GM18873 (cell line): Measurements from ENCODE around the gene ZNF346.
A peak's percentile ranks its signal among the peaks of the same experiment; 100 is the strongest.

Experiments
- ATAC-seq: cut with Tn5 transposase; IDR thresholded peaks from one replicate; pipeline ENCODE4 v1.9.1; 2021; ENCODE audit warnings: mild to moderate bottlenecking, moderate library complexity, moderate number of reproducible peaks; ENCODE audit not compliant: unreplicated experiment, low FRiP score

ZNF346 gene

GRCh38 chr5:177064500-177065277, 42.2 kb downstream of the ZNF346 start:
- no peak for ATAC-seq

GRCh38 chr5:177065491-177065890, 43.0 kb downstream of the ZNF346 start:
- ATAC-seq: no peak

GRCh38 chr5:177066224-177066623, 43.7 kb downstream of the ZNF346 start:
- no peak for ATAC-seq

- ATAC-seq: no peak
Measured at GRCh38 chr5:177067503-177067902, 45.0 kb downstream of the ZNF346 start.

GRCh38 chr5:177070536-177071191, 48.2 kb downstream of the ZNF346 start:
- no peak for ATAC-seq

GRCh38 chr5:177071666-177072385, 49.3 kb downstream of the ZNF346 start:
- ATAC-seq: no peak

GRCh38 chr5:177077335-177077734, 54.8 kb downstream of the ZNF346 start:
- ATAC-seq: no peak

- no peak for ATAC-seq
Measured at GRCh38 chr5:177079606-177080005, 57.1 kb downstream of the ZNF346 start.

GRCh38 chr5:177080265-177080664, 57.8 kb downstream of the ZNF346 start:
- ATAC-seq: no peak

- no peak for ATAC-seq
Measured at GRCh38 chr5:177081859-177082258, 59.4 kb downstream of the ZNF346 start.

GRCh38 chr5:177083357-177083756, 60.9 kb downstream of the ZNF346 start:
- no peak for ATAC-seq

GRCh38 chr5:177084175-177084574, 61.7 kb downstream of the ZNF346 start:
- ATAC-seq: no peak

- ATAC-seq: no peak
Measured at GRCh38 chr5:177085985-177086653, 63.6 kb downstream of the ZNF346 start.

GRCh38 chr5:177086654-177087397, 64.3 kb downstream of the ZNF346 start, which contains the start of gene FGFR4:
Gene FGFR4, plus strand, starts transcription at chr5:177086915. Its CDS starts 2,688 bp downstream, at chr5:177089603.
- ATAC-seq: peak; percentile 49

GRCh38 chr5:177087398-177088005, 65.0 kb downstream of the ZNF346 start:
- ATAC-seq: peak; percentile 8

GRCh38 chr5:177089127-177089526, 66.6 kb downstream of the ZNF346 start:
- ATAC-seq: no peak

- no peak for ATAC-seq
Measured at GRCh38 chr5:177089825-177090641, 67.5 kb downstream of the ZNF346 start.

GRCh38 chr5:177090813-177091212, 68.3 kb downstream of the ZNF346 start:
- no peak for ATAC-seq

GRCh38 chr5:177091232-177091631, 68.7 kb downstream of the ZNF346 start:
- ATAC-seq: no peak
